Measurements from ENCODE around the gene DIAPH3.
A peak's percentile ranks its signal among the peaks of the same experiment; 100 is the strongest.

Gene DIAPH3

DNA sequence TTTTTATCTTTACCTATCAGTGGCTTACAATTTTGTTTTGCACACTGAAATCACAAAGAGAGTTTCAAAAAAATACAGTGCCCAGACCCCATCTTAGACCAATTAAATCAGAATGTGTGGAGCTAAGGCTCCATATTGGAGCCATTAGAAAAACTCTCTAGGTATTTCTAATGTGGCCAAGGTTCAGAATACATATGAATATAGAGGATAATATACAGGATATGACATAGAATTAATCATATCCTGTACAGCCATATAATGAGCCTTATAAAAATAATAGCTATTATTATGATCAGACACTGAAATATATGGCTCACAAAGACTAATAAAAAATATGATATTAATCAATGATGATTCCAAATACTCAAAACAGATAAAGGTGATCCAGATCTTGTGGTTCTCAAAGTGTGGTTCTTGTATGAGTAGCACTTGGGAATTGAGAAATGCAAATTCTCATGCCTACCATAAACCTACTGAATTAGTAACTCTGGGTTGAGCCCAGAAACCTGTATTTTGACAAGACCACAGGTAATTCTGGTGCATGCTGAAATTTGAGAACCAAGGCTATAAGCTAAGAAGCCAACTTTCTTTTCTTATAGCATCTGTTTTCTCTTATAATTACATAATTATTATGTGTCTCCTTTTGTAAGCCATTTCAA lies 408.0 kb downstream of the DIAPH3 start:
- H3K4me1 ChIP-seq (ENCODE audit: control insufficient read depth, insufficient read depth, low read length), result peaks cover 6% of the 10 kb centered on the region
- no peak overlapping the region for H3K27ac ChIP-seq (ENCODE audit: low read depth, low read length)

DNA sequence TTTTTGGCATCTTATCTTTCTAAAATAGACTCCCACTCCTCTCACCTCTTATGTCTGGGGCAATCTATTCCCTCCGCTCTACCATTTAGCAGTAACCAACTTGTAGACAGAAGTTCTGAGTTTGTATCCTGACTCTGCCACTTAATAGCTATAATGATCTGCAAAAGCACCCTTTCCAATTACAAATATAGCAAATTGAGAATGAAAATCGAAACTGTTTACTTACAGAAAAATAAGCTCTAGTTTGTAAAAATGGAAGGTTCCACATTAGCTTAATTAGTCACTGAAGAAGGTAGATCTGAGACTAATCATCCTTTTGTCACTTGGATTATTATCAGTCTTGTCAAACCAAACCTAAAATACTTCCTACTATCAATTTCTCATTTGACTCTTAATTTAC lies 409.3 kb downstream of the DIAPH3 start:
- Histone ChIP-seq H3K36me3 (ENCODE audit: control insufficient read depth, insufficient read depth, low read length) (no peaks in the 10 kb centered on the region), H3K27me3 (ENCODE audit: control insufficient read depth, insufficient read depth, low read length) (no peaks in the 10 kb centered on the region), H3K4me1 (ENCODE audit: control insufficient read depth, insufficient read depth, low read length) (peaks cover 16% of the 10 kb centered on the region), H3K9ac (ENCODE audit: low read length) (no peak overlapping the region), H3K4me3 (ENCODE audit: low read depth, low read length) (no peak overlapping the region), H3K27ac (ENCODE audit: low read depth, low read length) (no peak overlapping the region), H3K9me3 (ENCODE audit: control insufficient read depth, insufficient read depth, low read depth, low read length) (no peaks in the 10 kb centered on the region)

More for the DNA sequence above, 408.0 kb downstream of the DIAPH3 start:
- Histone ChIP-seq H3K4me3 (ENCODE audit: low read depth, low read length) (no peak overlapping the region), H3K9ac (ENCODE audit: low read length) (no peak overlapping the region), H3K9me3 (ENCODE audit: control insufficient read depth, insufficient read depth, low read depth, low read length) (no peaks in the 10 kb centered on the region), H3K36me3 (ENCODE audit: control insufficient read depth, insufficient read depth, low read length) (no peaks in the 10 kb centered on the region), H3K27me3 (ENCODE audit: control insufficient read depth, insufficient read depth, low read length) (no peaks in the 10 kb centered on the region)

DNA sequence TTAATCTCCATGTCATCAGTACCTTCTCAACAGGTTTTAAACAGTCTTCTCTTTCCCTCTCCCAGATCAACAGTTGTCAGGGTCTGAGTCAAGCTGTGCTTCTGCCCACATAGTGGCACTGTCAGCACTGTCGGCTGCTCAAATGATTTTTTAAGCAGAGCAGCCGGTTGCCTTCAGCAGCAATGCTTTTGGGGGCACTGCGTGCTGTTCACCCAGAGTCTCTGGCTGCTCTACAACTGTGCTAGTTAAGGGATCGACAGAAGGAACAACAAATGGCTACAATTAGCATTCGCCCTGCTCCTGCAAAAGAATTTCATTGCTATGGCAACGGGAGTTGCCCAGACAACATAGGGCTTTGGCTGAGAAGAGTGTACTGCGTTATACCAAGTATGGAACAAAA lies 412.9 kb downstream of the DIAPH3 start:
- H3K27me3 ChIP-seq (ENCODE audit: control insufficient read depth, insufficient read depth, low read length), result no peaks in the 10 kb centered on the region
- no peaks in the 10 kb centered on the region for H3K36me3 ChIP-seq (ENCODE audit: control insufficient read depth, insufficient read depth, low read length)
- H3K27ac ChIP-seq (ENCODE audit: low read depth, low read length), result peak overlapping the region; percentile 71; the same call in 1 of the 2 replicates
- peaks cover 16% of the 10 kb centered on the region for H3K4me1 ChIP-seq (ENCODE audit: control insufficient read depth, insufficient read depth, low read length)
- peak overlapping the region; percentile 42 for H3K4me3 ChIP-seq (ENCODE audit: low read depth, low read length)
- no peaks in the 10 kb centered on the region for H3K9me3 ChIP-seq (ENCODE audit: control insufficient read depth, insufficient read depth, low read depth, low read length)
- no peak overlapping the region for H3K9ac ChIP-seq (ENCODE audit: low read length)

DNA sequence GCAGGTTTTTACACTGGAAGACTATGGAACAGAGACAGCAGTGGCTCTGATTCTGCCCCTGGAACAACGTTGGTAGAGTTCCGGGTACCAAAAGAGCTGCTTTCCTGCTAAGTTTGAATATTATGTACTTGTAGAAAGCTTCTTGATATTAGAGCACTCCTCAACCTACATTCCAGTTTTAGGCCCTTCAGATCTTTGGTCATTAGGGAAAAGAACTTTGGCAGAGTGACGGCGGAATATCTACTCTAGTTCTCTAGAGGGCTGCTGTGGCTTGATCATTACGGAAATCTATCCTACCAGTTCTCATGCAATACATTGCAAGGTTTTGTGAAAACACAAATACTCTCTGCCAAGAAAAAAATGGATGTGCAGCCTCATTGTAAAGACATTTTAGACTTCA lies 415.7 kb downstream of the DIAPH3 start:
- Histone ChIP-seq H3K27me3 (ENCODE audit: control insufficient read depth, insufficient read depth, low read length) (no peaks in the 10 kb centered on the region), H3K4me1 (ENCODE audit: control insufficient read depth, insufficient read depth, low read length) (peaks cover 41% of the 10 kb centered on the region), H3K9me3 (ENCODE audit: control insufficient read depth, insufficient read depth, low read depth, low read length) (no peaks in the 10 kb centered on the region), H3K36me3 (ENCODE audit: control insufficient read depth, insufficient read depth, low read length) (no peaks in the 10 kb centered on the region), H3K27ac (ENCODE audit: low read depth, low read length) (no peak overlapping the region), H3K4me3 (ENCODE audit: low read depth, low read length) (no peak overlapping the region), H3K9ac (ENCODE audit: low read length) (no peak overlapping the region)

DNA sequence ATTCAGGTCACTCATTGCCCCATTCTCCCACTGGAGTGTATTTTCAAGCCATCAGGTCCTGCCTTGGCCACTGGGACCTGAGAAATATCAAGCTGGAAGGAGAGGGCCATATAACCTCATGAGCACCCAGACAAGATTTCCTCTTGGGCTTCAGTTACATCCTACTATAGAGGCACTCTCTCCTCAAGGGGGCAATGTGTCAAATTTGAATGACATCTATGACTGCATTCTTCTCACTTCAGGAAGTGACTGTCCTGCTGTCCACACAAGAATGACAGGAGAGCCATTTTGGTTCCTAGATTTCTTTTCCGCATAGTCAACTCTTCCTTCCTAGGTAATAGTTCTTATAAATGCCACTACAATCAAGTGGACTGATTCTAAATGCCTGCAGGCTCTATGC lies 416.2 kb downstream of the DIAPH3 start:
- Histone ChIP-seq H3K4me1 (ENCODE audit: control insufficient read depth, insufficient read depth, low read length) (peaks cover 44% of the 10 kb centered on the region), H3K4me3 (ENCODE audit: low read depth, low read length) (no peak overlapping the region), H3K27ac (ENCODE audit: low read depth, low read length) (no peak overlapping the region), H3K27me3 (ENCODE audit: control insufficient read depth, insufficient read depth, low read length) (no peaks in the 10 kb centered on the region), H3K9ac (ENCODE audit: low read length) (no peak overlapping the region), H3K36me3 (ENCODE audit: control insufficient read depth, insufficient read depth, low read length) (no peaks in the 10 kb centered on the region), H3K9me3 (ENCODE audit: control insufficient read depth, insufficient read depth, low read depth, low read length) (no peaks in the 10 kb centered on the region)

DNA sequence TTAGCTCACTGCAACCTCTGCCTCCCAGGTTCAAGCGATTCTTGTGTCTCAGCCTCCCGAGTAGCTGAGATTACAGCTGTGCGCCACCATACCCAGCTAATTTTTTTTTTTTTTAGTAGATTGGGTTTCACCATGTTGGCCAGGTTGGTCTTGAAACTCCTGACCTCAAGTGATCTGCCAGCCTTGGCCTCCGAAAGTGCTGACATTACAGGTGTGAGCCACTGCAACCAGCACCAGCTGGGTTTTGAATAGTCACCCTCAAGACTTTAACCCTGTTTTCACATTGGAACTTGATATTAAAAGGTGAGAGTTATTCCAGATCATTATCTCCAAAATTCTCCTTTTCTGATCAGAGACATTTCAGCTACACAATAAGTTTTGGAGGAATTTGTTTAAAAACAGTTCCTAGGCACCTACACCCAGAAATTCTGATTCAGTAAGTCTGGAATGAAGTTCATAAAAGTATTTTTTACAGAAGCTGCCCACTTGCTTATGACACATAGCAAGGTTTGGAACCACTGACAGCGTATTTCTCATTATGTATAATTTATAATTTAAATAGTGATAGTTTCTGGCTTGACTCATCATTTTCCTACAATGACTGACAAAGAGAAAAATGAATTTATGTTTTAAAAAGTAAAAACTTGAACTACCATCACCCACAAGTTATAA lies 417.3 kb downstream of the DIAPH3 start:
- Histone ChIP-seq H3K9ac (ENCODE audit: low read length) (no peak overlapping the region), H3K4me1 (ENCODE audit: control insufficient read depth, insufficient read depth, low read length) (peaks cover 44% of the 10 kb centered on the region), H3K27ac (ENCODE audit: low read depth, low read length) (no peak overlapping the region), H3K9me3 (ENCODE audit: control insufficient read depth, insufficient read depth, low read depth, low read length) (no peaks in the 10 kb centered on the region), H3K4me3 (ENCODE audit: low read depth, low read length) (no peak overlapping the region), H3K36me3 (ENCODE audit: control insufficient read depth, insufficient read depth, low read length) (no peaks in the 10 kb centered on the region), H3K27me3 (ENCODE audit: control insufficient read depth, insufficient read depth, low read length) (no peaks in the 10 kb centered on the region)

DNA sequence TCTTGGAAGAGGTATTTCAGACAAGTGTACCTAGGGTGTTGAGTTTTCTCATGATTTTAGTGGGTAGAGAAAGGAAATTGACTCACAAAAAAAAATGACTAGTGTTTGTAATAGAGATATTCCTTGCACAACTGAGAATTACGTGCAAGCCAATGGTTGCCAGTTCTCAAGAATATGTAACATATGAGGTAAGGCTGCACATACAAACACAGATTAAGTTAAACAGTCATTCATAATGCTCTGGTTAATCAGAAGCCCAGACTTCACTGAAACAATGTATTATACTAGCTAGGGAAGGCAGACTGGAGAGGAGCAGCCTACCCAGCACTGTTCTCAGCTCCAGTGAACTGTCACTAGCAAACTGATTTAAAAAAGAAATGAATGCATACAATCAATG lies 418.3 kb downstream of the DIAPH3 start:
- Histone ChIP-seq H3K4me3 (ENCODE audit: low read depth, low read length) (no peak overlapping the region), H3K27me3 (ENCODE audit: control insufficient read depth, insufficient read depth, low read length) (no peaks in the 10 kb centered on the region), H3K27ac (ENCODE audit: low read depth, low read length) (no peak overlapping the region), H3K4me1 (ENCODE audit: control insufficient read depth, insufficient read depth, low read length) (peaks cover 35% of the 10 kb centered on the region), H3K9me3 (ENCODE audit: control insufficient read depth, insufficient read depth, low read depth, low read length) (no peaks in the 10 kb centered on the region), H3K9ac (ENCODE audit: low read length) (no peak overlapping the region), H3K36me3 (ENCODE audit: control insufficient read depth, insufficient read depth, low read length) (no peaks in the 10 kb centered on the region)

DNA sequence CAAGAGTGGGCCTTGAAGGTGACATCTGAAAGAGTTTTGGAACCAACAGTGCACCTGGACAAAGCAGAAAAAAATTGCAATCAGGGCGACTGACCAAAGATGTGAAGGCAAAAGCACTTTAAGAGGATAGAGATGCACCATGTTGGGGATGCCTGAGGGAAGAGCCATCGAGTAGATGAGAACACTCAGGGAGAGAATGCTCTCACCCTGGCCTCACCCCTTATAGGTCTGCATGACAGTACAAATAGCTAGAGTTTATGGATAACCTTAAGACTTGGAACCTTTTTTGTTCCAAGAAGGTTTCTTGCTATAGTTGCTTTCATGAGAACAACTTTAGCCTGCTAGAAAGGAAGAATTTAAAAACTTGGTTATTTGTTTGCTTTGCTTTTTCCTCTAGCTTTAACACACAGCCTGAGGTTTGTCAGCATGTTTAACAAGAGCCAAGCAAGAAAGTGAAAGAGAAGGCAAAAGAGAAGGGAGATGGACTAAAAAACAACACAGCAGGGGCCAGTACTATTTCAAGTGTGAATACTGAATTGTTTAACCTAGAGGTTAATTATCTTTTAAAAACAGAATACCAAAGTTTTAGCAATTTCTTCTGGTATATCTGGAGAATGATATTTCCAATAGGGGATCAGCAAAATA lies 418.9 kb downstream of the DIAPH3 start:
- Histone ChIP-seq H3K36me3 (ENCODE audit: control insufficient read depth, insufficient read depth, low read length) (no peaks in the 10 kb centered on the region), H3K4me3 (ENCODE audit: low read depth, low read length) (no peak overlapping the region), H3K9ac (ENCODE audit: low read length) (no peak overlapping the region), H3K9me3 (ENCODE audit: control insufficient read depth, insufficient read depth, low read depth, low read length) (no peaks in the 10 kb centered on the region), H3K27me3 (ENCODE audit: control insufficient read depth, insufficient read depth, low read length) (no peaks in the 10 kb centered on the region), H3K4me1 (ENCODE audit: control insufficient read depth, insufficient read depth, low read length) (peaks cover 29% of the 10 kb centered on the region), H3K27ac (ENCODE audit: low read depth, low read length) (no peak overlapping the region)

DNA sequence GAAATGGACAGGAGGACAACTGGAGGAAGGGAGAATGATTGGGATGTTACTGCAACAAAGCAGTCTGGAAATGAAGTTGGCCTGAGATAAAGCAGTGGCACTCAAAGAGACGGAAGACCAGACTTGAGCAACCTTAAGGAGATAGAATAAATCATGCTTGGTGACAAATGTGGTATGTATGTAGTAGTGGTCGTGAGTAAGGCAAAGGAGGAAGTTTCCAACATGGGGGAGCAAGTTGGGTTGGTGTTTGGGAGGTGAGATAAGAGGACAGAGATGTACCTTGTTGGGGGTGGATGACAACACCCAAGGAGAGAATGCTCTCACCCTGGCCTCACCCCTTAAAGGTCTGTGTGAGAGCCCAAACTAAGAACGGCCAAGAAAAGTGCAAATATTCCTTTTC lies 420.5 kb downstream of the DIAPH3 start:
- no peaks in the 10 kb centered on the region for H3K9me3 ChIP-seq (ENCODE audit: control insufficient read depth, insufficient read depth, low read depth, low read length)
- H3K36me3 ChIP-seq (ENCODE audit: control insufficient read depth, insufficient read depth, low read length), result no peaks in the 10 kb centered on the region
- no peak overlapping the region for H3K4me3 ChIP-seq (ENCODE audit: low read depth, low read length)
- H3K9ac ChIP-seq (ENCODE audit: low read length), result no peak overlapping the region
- H3K27me3 ChIP-seq (ENCODE audit: control insufficient read depth, insufficient read depth, low read length), result no peaks in the 10 kb centered on the region
- H3K27ac ChIP-seq (ENCODE audit: low read depth, low read length), result no peak overlapping the region
- H3K4me1 ChIP-seq (ENCODE audit: control insufficient read depth, insufficient read depth, low read length), result peaks cover 28% of the 10 kb centered on the region

DNA sequence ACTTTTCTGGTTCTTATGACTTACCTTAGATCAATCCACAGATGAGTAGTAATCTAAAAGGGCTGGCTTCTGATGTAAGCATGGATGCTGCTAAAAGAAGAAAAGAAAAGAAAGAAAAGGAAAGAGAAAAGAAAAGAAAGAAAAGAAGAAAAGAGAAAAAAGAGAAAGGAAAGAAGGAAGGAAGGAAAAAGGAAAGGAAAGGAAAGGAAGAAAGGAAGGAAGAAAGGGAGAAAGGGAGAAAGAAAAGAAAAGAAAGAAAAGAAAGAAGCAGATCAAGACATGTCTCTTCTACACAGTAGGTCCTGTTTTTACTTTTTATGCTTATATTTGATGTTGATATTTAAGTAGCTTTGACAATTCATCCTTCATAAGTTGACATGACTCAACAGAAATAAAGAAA lies 421.3 kb downstream of the DIAPH3 start:
- Histone ChIP-seq H3K27ac (ENCODE audit: low read depth, low read length) (no peak overlapping the region), H3K36me3 (ENCODE audit: control insufficient read depth, insufficient read depth, low read length) (no peaks in the 10 kb centered on the region), H3K9ac (ENCODE audit: low read length) (no peak overlapping the region), H3K27me3 (ENCODE audit: control insufficient read depth, insufficient read depth, low read length) (no peaks in the 10 kb centered on the region), H3K4me3 (ENCODE audit: low read depth, low read length) (no peak overlapping the region), H3K4me1 (ENCODE audit: control insufficient read depth, insufficient read depth, low read length) (peaks cover 28% of the 10 kb centered on the region), H3K9me3 (ENCODE audit: control insufficient read depth, insufficient read depth, low read depth, low read length) (no peaks in the 10 kb centered on the region)

DNA sequence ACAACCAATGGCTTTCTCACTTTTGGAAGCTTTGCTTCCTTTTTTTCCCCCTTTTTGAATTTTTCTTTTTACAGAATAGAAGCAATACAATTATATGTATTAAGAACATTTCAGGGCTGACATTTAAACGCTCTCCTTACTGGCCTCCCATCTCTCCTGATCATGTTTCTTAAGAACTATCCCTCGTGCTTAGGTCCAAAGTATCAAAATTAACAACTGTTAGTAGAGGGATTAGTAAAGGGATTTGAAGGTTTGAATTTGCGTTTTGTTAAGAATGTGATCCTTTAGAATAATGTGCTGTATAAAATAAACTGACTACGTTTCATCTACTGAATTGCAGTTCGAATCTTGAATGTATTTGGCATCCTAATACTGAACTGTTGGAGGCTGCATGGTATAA lies 424.8 kb downstream of the DIAPH3 start:
- H3K27ac ChIP-seq (ENCODE audit: low read depth, low read length), result no peak overlapping the region

More for the DNA sequence above, 424.8 kb downstream of the DIAPH3 start:
- Histone ChIP-seq H3K9ac (ENCODE audit: low read length) (no peak overlapping the region), H3K4me3 (ENCODE audit: low read depth, low read length) (no peak overlapping the region), H3K36me3 (ENCODE audit: control insufficient read depth, insufficient read depth, low read length) (no peaks in the 10 kb centered on the region), H3K9me3 (ENCODE audit: control insufficient read depth, insufficient read depth, low read depth, low read length) (no peaks in the 10 kb centered on the region), H3K27me3 (ENCODE audit: control insufficient read depth, insufficient read depth, low read length) (no peaks in the 10 kb centered on the region), H3K4me1 (ENCODE audit: control insufficient read depth, insufficient read depth, low read length) (peaks cover 12% of the 10 kb centered on the region)

Data from HUES6 (cell line).